GM12873 (cell line): ENCODE data around the gene NPEPL1.

ENCODE experiments used
- TF ChIP-seq, protein P1 (sequence below): IDR thresholded peaks from 2 replicates; pipeline ENCODE4 v1.5.1; 2012; ENCODE audit warnings: low read depth, mild to moderate bottlenecking, moderate library complexity, low read length, control low read depth; ENCODE audit not compliant: insufficient read depth; ENCODE audit errors: missing control alignments

Gene NPEPL1

DNA sequence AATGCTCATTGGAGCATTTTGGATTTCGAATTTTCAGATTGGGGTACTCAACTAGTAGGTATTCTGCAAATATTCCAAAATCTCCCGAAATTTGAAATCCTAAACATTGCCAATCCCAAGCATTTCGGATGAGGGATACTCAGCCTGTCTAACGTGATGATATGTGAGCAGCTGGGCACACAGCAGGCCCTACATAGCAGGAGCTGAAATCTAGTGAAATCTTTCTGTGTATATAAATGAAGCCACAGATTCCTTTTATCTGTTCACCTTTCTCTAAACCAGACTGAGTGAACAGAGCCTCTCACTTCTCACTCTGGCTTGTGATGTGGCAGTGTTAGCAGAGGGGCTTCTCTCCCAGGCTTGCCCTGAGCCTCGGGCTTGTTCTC is 23.7 kb upstream of the NPEPL1 start:
- TF ChIP-seq, protein P1, sequence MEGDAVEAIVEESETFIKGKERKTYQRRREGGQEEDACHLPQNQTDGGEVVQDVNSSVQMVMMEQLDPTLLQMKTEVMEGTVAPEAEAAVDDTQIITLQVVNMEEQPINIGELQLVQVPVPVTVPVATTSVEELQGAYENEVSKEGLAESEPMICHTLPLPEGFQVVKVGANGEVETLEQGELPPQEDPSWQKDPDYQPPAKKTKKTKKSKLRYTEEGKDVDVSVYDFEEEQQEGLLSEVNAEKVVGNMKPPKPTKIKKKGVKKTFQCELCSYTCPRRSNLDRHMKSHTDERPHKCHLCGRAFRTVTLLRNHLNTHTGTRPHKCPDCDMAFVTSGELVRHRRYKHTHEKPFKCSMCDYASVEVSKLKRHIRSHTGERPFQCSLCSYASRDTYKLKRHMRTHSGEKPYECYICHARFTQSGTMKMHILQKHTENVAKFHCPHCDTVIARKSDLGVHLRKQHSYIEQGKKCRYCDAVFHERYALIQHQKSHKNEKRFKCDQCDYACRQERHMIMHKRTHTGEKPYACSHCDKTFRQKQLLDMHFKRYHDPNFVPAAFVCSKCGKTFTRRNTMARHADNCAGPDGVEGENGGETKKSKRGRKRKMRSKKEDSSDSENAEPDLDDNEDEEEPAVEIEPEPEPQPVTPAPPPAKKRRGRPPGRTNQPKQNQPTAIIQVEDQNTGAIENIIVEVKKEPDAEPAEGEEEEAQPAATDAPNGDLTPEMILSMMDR, result no peak

DNA sequence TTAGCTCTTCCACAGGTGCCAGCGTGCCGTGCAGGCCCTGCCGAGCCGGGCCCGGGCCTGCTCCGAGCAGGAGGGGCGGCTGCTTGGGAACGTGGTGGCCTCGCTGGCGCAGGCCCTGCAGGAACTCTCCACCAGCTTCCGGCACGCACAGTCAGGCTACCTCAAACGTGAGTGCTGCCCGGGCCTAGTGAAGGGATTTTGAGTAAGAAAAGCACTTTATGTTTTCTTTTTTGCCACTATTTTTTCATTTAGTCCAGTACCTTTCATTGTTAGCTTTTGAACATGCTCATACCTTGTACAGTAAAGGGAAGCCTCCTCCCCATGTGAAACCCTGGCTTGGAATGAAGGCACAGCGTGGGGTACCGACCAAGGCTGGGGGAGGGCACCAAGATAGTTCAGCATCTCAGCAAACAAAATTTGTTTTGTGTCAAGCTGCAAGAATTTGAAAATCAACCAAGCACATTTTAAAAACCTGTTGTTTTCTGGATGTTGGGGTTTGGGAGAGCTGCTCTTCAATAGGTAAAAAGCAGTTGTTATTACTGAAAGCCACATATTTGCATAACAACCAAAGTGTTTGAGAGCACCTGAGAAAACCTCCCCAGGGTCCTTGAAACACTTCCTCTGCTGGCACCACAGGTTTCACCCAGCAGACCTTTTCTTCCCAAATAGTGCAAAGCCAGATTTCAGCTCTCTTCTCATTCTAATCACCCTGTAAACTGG is 23.2 kb upstream of the NPEPL1 start:
- TF ChIP-seq, protein P1, result no peak

DNA sequence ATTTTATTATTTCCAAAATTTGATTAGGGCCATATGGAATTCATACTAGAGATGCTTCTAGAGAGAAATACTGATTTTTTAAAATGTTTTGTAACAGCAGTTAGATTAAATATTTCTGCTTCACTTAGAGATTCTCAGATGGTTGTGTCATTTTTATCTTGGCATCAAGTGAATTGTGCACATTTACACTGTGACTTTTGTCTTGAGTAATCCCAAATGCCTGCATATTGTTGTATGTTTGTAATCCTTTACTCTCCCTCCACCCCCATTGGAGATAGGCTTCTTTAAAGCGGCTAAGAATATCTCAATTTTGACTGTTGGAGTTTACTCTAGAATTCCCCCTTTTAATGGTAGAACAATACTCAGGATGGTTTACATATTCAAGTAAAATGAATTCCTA is 22.5 kb upstream of the NPEPL1 start:
- TF ChIP-seq, protein P1, result no peak

- TF ChIP-seq, protein P1, result no peak
Measured at GRCh38 chr20:58670659-58671058, 21.9 kb upstream of the NPEPL1 start.

DNA sequence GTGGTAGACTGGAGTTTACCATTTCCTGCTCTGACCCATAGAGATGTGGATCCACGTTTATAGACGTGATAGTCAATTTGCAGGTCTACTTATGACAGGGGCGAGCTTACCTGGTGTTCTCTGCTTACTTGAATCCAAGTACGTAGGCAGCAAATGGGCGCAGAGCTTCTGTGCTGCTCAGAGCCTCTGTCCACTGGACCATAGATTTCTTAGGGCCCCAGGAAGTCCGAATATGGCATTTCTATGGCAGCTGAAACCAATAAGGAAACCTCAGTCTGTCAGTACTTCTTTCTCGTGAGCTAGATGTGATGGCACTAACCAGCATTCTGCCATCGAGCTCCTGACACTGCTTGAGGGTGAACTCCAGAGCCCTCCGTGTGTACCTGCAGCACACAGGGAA is 19.5 kb upstream of the NPEPL1 start:
- TF ChIP-seq, protein P1, result no peak

DNA sequence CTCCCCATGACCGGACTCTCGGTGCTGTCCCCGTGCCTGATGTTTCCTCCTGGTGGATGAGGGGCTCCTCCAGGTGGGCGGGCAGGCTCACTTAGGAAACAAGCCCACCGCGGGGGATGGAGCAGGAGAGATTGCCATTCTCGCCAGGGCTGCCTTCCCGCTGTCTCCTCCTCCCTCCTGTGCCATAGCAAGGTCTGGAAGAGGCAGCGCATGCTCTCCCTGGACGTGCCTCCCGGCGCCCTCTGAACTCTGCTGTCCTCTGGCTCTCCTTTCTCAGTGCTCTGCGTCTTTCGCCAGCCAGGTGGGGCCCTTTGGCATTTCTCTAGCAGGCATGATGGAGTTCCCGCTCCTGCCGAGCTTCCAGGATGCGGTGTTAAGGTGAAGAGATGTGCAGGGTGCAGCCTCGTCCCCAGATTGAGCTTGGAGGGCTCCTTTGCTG is 17.4 kb upstream of the NPEPL1 start:
- TF ChIP-seq, protein P1, result no peak

DNA sequence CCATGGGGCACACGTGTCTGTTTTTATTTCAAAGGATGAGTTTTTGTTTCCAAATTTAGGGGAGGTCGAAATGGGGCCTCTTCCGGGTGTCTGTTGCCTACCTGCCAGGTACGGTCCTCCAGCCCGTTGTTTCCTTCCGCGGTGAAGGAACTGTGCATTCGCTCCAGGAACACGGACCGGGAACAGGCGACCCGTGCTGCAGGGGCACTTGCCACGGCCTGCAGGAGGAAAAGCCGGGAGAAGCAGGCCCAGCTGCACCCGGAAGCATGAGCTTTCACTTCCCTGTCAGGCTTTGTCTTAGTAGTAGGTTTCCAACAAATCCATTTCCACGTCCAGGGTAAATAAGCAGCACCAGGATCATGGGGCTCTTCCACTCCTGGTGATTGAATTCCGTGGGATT is 17.0 kb upstream of the NPEPL1 start:
- TF ChIP-seq, protein P1, result no peak
